ENCODE measurements around the gene SMPD4.
"Not testable (repeated sequence)": the region's sequence is repeated elsewhere in the genome, so short reads cannot be mapped to it uniquely, and the experiment has no call there.

Gene SMPD4

DNA sequence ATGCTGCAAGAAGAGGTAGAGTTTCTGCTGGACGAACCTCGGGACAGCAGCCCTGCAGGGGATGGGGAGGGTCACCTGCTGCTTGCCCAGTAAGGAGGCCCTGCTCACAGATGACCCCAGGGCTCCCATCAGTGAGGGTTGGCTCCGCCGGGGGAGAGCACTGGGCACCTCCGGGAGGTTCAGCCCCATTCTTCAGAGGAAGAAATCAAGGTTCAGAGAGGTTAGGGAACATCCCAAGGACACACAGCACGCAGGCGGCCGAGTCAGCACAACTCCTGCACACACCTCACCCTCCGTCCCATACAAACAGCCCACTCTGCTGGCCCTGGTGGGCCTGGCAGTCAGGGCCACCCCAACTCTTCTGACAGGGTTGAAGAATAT lies 24.8 kb downstream of the SMPD4 start:
- H3K36me3 ChIP-seq (replicated peaks) = peaks cover 12% of the 10 kb centered on the region
- DNase-seq = no peak
- H3K4me3 ChIP-seq (ENCODE audit: low read depth, low read length) = no peak overlapping the region
- no peaks in the 10 kb centered on the region for H3K27me3 ChIP-seq (replicated peaks)
- in situ Hi-C loops (cut with HindIII; ENCODE audit: low pct_ligation_motif_present, low sequenced_read_pairs) = no loop called here
- no peak overlapping the region for H3K27ac ChIP-seq
- TF ChIP-seq, protein P1, sequence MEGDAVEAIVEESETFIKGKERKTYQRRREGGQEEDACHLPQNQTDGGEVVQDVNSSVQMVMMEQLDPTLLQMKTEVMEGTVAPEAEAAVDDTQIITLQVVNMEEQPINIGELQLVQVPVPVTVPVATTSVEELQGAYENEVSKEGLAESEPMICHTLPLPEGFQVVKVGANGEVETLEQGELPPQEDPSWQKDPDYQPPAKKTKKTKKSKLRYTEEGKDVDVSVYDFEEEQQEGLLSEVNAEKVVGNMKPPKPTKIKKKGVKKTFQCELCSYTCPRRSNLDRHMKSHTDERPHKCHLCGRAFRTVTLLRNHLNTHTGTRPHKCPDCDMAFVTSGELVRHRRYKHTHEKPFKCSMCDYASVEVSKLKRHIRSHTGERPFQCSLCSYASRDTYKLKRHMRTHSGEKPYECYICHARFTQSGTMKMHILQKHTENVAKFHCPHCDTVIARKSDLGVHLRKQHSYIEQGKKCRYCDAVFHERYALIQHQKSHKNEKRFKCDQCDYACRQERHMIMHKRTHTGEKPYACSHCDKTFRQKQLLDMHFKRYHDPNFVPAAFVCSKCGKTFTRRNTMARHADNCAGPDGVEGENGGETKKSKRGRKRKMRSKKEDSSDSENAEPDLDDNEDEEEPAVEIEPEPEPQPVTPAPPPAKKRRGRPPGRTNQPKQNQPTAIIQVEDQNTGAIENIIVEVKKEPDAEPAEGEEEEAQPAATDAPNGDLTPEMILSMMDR (IDR thresholded peaks at IDR 0.05; ENCODE audit: low read depth, low read length, missing control alignments) = no peak

DNA sequence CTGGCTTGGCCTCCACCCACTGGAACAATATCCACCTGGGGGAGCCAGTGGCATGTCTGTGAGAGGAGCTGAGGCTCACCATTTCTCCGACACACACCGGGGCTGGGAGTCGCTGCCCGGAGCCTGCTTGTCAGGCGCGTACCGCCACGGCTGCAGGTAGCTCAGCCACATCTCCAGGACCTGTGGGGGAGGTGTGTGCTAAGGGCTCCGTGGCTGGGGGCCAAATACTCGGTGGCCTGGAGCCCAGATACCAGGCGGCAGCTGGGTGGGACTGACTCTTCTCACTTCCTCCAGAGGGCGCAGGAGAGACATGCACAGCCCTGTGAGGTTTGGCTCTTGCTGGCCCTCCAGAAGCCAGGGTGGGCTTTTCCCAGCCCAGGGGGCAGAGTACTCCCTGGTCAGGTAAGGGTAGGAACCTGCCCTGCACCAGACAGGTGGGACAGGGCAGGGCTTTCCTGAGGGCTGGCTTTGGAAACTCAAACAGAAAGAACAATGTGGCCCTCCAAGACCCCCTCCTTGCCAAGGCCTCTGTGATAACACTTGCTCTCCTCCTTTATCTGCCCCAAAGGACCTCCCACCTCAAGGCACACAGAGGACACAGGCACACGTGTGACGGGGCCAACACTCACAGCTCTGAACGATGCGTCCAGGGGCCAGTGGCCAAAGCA lies 25.3 kb downstream of the SMPD4 start:
- DNase-seq = peak; percentile 33
- peaks cover 12% of the 10 kb centered on the region for H3K36me3 ChIP-seq (replicated peaks)
- H3K27me3 ChIP-seq (replicated peaks); H3K27ac ChIP-seq; H3K4me3 ChIP-seq (ENCODE audit: low read depth, low read length); in situ Hi-C loops (cut with HindIII; ENCODE audit: low pct_ligation_motif_present, low sequenced_read_pairs): not testable (repeated sequence)
- TF ChIP-seq, protein P1 (IDR thresholded peaks at IDR 0.05; ENCODE audit: low read depth, low read length, missing control alignments) = peak; percentile 73

DNA sequence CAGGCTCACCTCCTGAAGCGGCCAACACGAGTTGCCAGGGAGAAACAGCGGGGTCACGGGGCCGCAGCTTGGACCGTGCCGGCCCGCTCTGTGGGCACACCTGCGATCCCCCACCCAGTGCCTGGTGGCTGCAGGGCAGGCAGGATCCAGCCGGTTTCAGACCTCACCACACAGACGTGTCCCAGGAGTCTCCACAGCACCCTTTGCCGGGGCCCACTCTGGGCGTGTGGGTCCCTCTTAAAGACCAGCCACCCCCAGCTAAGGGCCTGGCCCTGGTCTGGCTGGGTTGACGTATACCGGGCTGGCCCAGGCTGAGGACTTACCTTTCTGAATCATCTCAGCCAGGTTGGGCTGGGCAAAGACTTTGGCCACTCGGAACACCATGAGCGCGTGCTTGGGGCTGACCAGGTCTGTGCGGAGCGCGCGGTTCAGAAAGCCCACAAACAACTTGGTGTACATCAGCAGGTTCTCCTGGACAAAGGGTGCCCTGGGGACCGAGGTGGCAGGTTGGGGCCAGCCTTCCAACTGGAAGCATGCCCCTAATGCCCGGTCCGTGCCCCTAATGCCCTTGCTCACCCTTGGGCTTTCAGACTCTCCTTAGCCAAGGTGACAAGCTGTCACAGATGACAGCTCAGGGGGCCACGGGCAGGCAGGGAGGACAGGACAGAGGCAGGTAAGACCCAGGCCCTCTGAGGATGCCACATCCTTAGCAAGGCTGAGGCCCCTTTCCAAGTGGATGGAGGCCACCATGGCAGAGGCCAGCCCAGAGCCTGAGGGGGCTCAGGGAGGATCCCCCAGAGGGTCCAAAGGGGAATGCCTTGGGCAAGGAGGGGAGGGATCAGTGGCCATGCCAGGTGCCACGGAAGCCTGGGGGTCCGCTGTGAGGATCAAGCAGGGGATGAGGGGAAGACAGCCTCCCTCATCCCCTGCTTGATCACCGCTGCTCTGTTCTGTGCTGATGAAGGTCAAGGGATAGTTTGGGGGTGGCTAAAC lies 26.3 kb downstream of the SMPD4 start:
- Histone ChIP-seq H3K27ac (no peak overlapping the region), H3K27me3 (replicated peaks) (no peaks in the 10 kb centered on the region), H3K36me3 (replicated peaks) (peaks cover 12% of the 10 kb centered on the region), H3K4me3 (ENCODE audit: low read depth, low read length) (no peak overlapping the region)
- in situ Hi-C loops (cut with HindIII; ENCODE audit: low pct_ligation_motif_present, low sequenced_read_pairs) = no loop called here
- TF ChIP-seq, protein P1 (IDR thresholded peaks at IDR 0.05; ENCODE audit: low read depth, low read length, missing control alignments) = no peak
- no peak for DNase-seq

DNA sequence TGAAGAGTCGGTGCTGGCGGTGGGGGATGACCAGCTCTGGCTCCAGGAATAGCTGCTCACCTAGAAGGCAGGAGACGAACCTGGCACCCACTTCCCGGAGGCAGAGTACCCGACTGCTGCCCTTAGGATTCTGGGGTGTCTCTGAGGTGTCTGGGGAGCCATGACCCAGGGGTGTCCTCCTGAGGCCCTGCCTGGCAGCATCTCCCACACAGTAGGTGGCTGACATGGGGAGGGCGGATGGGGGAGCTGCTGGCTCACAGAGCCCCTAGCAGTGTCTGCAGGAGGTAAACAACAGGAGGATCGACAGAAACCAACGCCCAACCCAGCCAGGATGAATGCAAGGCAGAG lies 27.0 kb downstream of the SMPD4 start:
- H3K27me3 ChIP-seq (replicated peaks); DNase-seq; in situ Hi-C loops (cut with HindIII; ENCODE audit: low pct_ligation_motif_present, low sequenced_read_pairs); H3K27ac ChIP-seq; H3K4me3 ChIP-seq (ENCODE audit: low read depth, low read length): not testable (repeated sequence)
- peaks cover 12% of the 10 kb centered on the region for H3K36me3 ChIP-seq (replicated peaks)

DNA sequence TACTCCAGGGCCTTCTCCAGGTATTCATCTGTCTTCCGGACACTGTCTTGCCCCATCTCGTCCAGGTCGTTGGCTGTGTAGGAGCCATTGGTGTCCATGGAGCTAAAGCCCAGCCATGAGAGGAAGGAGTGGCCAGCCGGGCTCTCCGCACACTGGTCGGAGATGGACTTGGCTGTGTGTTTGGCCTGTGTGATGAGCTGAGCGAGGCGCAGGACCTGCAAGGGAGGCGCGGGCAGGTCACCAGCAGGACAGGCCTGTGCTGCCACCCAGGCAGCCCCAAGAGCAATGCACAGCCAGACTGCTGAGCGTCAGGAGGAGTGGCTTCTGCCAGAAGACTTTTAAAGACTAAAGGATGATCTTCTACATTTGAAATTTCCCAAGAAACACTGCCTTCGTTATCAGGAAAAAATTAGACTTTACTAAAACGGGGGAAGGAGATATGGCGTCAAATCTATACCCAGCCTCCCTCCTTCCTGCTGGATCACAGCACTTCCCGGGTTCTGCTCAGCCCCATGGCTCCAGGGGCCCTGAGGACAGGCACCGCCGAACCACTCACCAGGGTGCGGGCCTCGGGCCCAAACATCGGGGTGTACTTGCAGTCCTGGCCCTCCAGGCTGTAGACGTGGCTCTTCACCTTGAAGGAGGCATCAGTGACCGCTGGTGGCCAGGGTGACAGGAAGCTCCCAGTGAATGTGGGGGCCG lies 27.5 kb downstream of the SMPD4 start:
- H3K27ac ChIP-seq; H3K27me3 ChIP-seq (replicated peaks); in situ Hi-C loops (cut with HindIII; ENCODE audit: low pct_ligation_motif_present, low sequenced_read_pairs); H3K4me3 ChIP-seq (ENCODE audit: low read depth, low read length); DNase-seq: not testable (repeated sequence)
- peaks cover 12% of the 10 kb centered on the region for H3K36me3 ChIP-seq (replicated peaks)

DNA sequence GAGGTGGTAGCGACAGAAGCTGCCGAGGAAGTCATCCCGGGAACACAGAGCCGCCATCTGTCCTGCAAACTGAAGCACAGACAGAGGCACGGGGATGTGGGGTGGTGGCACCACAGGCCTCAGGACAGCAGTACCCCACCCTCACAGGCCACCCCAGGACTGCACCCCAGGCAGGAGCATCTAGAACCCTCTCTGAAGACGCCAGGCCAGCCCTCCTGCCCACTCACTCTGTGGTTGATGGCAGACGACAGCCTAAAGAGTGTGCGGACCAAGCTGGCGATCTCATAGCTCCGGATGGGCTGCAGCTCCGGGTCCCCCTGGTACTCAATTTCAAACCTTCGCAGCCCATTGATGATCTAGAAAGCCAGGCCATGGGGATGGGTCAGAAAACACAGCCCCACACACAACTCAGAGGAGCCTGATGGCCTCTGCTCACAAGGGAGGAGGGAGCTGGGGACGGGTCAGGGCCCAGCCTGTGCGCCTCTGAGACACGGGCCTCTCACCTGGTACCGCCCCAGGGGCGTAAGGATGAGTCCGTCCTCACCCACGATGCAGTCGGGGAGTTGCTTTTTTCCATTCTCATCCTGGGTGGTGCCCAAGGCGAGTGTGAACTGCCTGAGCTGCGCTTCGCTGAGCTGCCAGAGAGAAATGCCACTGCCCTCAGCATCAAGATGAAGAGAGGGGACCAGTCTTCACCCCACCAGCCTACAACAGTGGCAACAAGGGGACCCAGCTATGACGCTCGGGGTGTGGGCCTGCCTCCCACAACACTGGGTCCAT lies 28.4 kb downstream of the SMPD4 start:
- no peak overlapping the region for H3K27ac ChIP-seq
- no peak for DNase-seq
- no peak overlapping the region for H3K4me3 ChIP-seq (ENCODE audit: low read depth, low read length)
- TF ChIP-seq, protein P1 (IDR thresholded peaks at IDR 0.05; ENCODE audit: low read depth, low read length, missing control alignments) = no peak
- in situ Hi-C loops (cut with HindIII; ENCODE audit: low pct_ligation_motif_present, low sequenced_read_pairs) = no loop called here
- H3K27me3 ChIP-seq (replicated peaks) = no peaks in the 10 kb centered on the region
- H3K36me3 ChIP-seq (replicated peaks) = peaks cover 12% of the 10 kb centered on the region

DNA sequence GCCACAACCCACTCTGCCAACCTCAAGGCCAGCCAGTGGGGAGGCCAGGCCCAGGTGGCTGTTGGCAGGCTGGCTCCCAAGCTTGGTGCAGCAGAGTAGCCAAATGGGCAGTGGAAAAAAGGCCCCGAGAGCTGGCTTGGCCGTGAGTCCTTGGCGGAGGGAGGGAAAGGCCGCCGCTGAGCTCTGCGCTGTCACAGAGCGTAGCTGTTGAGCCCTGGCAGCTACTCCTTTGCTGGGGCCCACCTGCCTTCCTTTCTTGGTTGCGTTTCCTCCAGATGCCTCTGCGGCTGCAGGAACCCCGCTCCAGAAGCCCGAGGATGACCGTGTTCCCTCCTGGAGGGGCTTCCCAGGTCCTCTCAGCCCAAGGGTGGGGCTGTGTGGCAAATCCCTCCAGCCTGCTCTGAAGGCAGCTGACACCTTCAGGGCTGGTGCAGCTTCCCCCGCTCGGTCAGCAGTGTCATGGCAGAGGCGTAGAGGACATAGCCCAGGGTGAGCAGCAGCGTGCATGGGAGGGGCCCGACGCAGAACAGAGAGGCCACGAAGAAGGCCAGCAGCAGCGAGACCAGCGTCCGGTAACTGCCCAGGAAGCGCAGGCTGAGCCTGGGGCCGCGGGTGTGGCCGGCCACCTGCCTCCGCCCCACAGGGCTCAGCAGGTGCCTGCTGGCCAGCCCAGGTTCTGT lies 29.1 kb downstream of the SMPD4 start:
- H3K27me3 ChIP-seq (replicated peaks); DNase-seq; H3K27ac ChIP-seq; in situ Hi-C loops (cut with HindIII; ENCODE audit: low pct_ligation_motif_present, low sequenced_read_pairs); H3K4me3 ChIP-seq (ENCODE audit: low read depth, low read length): not testable (repeated sequence)
- H3K36me3 ChIP-seq (replicated peaks) = peaks cover 12% of the 10 kb centered on the region

DNA sequence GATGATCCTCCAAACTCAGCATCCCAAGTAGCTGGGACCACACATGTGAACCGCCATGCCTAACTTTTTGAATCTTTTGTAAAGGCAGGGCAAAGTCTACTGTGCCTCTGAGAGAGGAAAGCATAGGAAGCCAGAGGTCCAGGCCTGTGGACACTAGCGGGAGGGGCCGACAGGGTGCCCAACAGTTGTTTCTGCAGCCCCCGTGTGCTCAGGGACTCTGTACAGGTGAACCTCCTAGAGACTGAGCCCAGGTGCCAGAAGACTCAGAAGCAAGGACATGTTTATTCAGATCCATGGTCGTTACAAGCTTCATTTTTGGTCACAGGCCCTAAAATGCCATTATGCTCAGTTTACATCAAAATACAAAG lies 30.3 kb downstream of the SMPD4 start:
- H3K27me3 ChIP-seq (replicated peaks); in situ Hi-C loops (cut with HindIII; ENCODE audit: low pct_ligation_motif_present, low sequenced_read_pairs); H3K4me3 ChIP-seq (ENCODE audit: low read depth, low read length); H3K27ac ChIP-seq; DNase-seq: not testable (repeated sequence)
- peaks cover 12% of the 10 kb centered on the region for H3K36me3 ChIP-seq (replicated peaks)
